ES-I3 (cell line): ENCODE data around the gene DNM2.

Experiments used
- H3K36me3 ChIP-seq: 2 replicates; pipeline ENCODE4 v1.6.1; 2013; ENCODE audit warnings: mild to moderate bottlenecking, low read length, control low read depth, moderate library complexity; ENCODE audit not compliant: insufficient read depth
- H3K4me1 ChIP-seq: 2 replicates; pipeline ENCODE4 v1.6.1; 2013; ENCODE audit warnings: mild to moderate bottlenecking, control low read depth, low read length; ENCODE audit not compliant: insufficient read depth
- H3K9ac ChIP-seq: 2 replicates; pipeline ENCODE4 v1.6.1; 2013; ENCODE audit warnings: low read depth, mild to moderate bottlenecking, low read length, moderate library complexity
- H3K9me3 ChIP-seq: 2 replicates; pipeline ENCODE4 v1.6.1; 2013; ENCODE audit warnings: mild to moderate bottlenecking, low read length, moderate library complexity; ENCODE audit not compliant: control insufficient read depth, insufficient read depth

DNM2 gene

GRCh38 chr19:10685210-10685609, 32.7 kb upstream of the DNM2 start:
- Histone ChIP-seq H3K9me3 (no peaks in the 10 kb centered on the region), H3K36me3 (peaks cover 77% of the 10 kb centered on the region), H3K9ac (no peak overlapping the region), H3K4me1 (no peaks in the 10 kb centered on the region)

- Histone ChIP-seq H3K4me1 (no peaks in the 10 kb centered on the region), H3K9me3 (no peaks in the 10 kb centered on the region), H3K36me3 (peaks cover 78% of the 10 kb centered on the region), H3K9ac (no peak overlapping the region)
Measured at GRCh38 chr19:10686193-10686592, 31.7 kb upstream of the DNM2 start.

GRCh38 chr19:10686661-10687517, 31.0 kb upstream of the DNM2 start:
- no peaks in the 10 kb centered on the region for H3K4me1 ChIP-seq
- peaks cover 80% of the 10 kb centered on the region for H3K36me3 ChIP-seq
- no peak overlapping the region for H3K9ac ChIP-seq
- H3K9me3 ChIP-seq: no peaks in the 10 kb centered on the region

- Histone ChIP-seq H3K9ac (no peak overlapping the region), H3K4me1 (no peaks in the 10 kb centered on the region), H3K36me3 (peaks cover 75% of the 10 kb centered on the region), H3K9me3 (no peaks in the 10 kb centered on the region)
Measured at GRCh38 chr19:10687518-10688288, 30.2 kb upstream of the DNM2 start.

- Histone ChIP-seq H3K4me1 (no peaks in the 10 kb centered on the region), H3K9ac (no peak overlapping the region), H3K9me3 (no peaks in the 10 kb centered on the region), H3K36me3 (peaks cover 65% of the 10 kb centered on the region)
Measured at GRCh38 chr19:10688545-10689280, 29.2 kb upstream of the DNM2 start.

GRCh38 chr19:10690341-10690781, 27.5 kb upstream of the DNM2 start:
- H3K9ac ChIP-seq: no peak overlapping the region
- peaks cover 49% of the 10 kb centered on the region for H3K36me3 ChIP-seq
- H3K9me3 ChIP-seq: no peaks in the 10 kb centered on the region
- H3K4me1 ChIP-seq: no peaks in the 10 kb centered on the region

GRCh38 chr19:10691178-10691881, 26.5 kb upstream of the DNM2 start:
- Histone ChIP-seq H3K4me1 (no peaks in the 10 kb centered on the region), H3K9ac (no peak overlapping the region), H3K36me3 (peaks cover 48% of the 10 kb centered on the region), H3K9me3 (no peaks in the 10 kb centered on the region)

GRCh38 chr19:10691883-10692282, 26.0 kb upstream of the DNM2 start:
- Histone ChIP-seq H3K9me3 (no peaks in the 10 kb centered on the region), H3K9ac (no peak overlapping the region), H3K4me1 (no peaks in the 10 kb centered on the region), H3K36me3 (peaks cover 43% of the 10 kb centered on the region)

- H3K9ac ChIP-seq: no peak overlapping the region
- H3K9me3 ChIP-seq: no peaks in the 10 kb centered on the region
- H3K36me3 ChIP-seq: peaks cover 41% of the 10 kb centered on the region
- no peaks in the 10 kb centered on the region for H3K4me1 ChIP-seq
Measured at GRCh38 chr19:10692673-10693264, 25.1 kb upstream of the DNM2 start.

- Histone ChIP-seq H3K9me3 (no peaks in the 10 kb centered on the region), H3K4me1 (no peaks in the 10 kb centered on the region), H3K36me3 (peaks cover 20% of the 10 kb centered on the region), H3K9ac (peak overlapping the region; percentile 44; the same call in 1 of the 2 replicates)
Measured at GRCh38 chr19:10694706-10695307, 23.1 kb upstream of the DNM2 start.

GRCh38 chr19:10695401-10696398, 22.2 kb upstream of the DNM2 start:
- Histone ChIP-seq H3K36me3 (peaks cover 15% of the 10 kb centered on the region), H3K9me3 (no peaks in the 10 kb centered on the region), H3K9ac (peak overlapping the region; percentile 44; the same call in 1 of the 2 replicates), H3K4me1 (no peaks in the 10 kb centered on the region)

- Histone ChIP-seq H3K4me1 (no peaks in the 10 kb centered on the region), H3K36me3 (no peaks in the 10 kb centered on the region), H3K9ac (no peak overlapping the region), H3K9me3 (no peaks in the 10 kb centered on the region)
Measured at GRCh38 chr19:10699650-10700335, 18.1 kb upstream of the DNM2 start.
